Activated CD8-positive, alpha-beta memory T cell treated with anti-CD3 and anti-CD28 coated beads, Interleukin-2, amount 10 ng/mL, durations not matched to agents 7 days and 5 days (primary cell): ENCODE measurements around the gene TRPC1. TPM values are rescaled to one million over a fixed set of nuclear protein-coding genes. Genes with fewer than 3 reads are reported as not detected.

Source experiments
- ATAC-seq: fragments of 150-1000 bp; cut with Tn5 transposase; one replicate; pipeline ENCODE4 v1.10.0; 2021; ENCODE audit warnings: moderate library complexity
- CTCF ChIA-PET: fragments of 350-600 bp; sonication (Branson Sonifier 250); formaldehyde crosslinking; loops from one replicate; lab custom pipeline; 2021; ENCODE audit warnings: antibody characterized with exemption; lab: Charles Lee
- DNase-seq: peaks from one replicate; pipeline ENCODE4 v3.0.0-alpha.2; 2020
- H3K27ac Mint-ChIP-seq: one replicate; pipeline ENCODE4 v1.8.0; 2021; ENCODE audit warnings: mild to moderate bottlenecking, mixed read lengths
- H3K27me3 Mint-ChIP-seq: one replicate; pipeline ENCODE4 v1.8.0; 2021; ENCODE audit warnings: mixed read lengths
- H3K36me3 Mint-ChIP-seq: one replicate; pipeline ENCODE4 v1.8.0; 2021; ENCODE audit warnings: mild to moderate bottlenecking, mixed read lengths
- H3K4me1 Mint-ChIP-seq: one replicate; pipeline ENCODE4 v1.8.0; 2021; ENCODE audit warnings: mixed read lengths
- H3K4me3 Mint-ChIP-seq: one replicate; pipeline ENCODE4 v1.8.0; 2021; ENCODE audit warnings: mild to moderate bottlenecking, moderate library complexity, mixed read lengths
- H3K9me3 Mint-ChIP-seq: one replicate; pipeline ENCODE4 v1.8.0; 2022; ENCODE audit warnings: low read depth, mixed read lengths
- total RNA-seq, 2 experiments: library from RNA; stranded (reverse); gene quantifications; one replicate each; pipeline ENCODE4 v1.2.3, GENCODE V29; 2021

The TRPC1 gene
- total RNA-seq, 2 experiments from 2014 or later, result 2.1 to 2.9 TPM

DNA sequence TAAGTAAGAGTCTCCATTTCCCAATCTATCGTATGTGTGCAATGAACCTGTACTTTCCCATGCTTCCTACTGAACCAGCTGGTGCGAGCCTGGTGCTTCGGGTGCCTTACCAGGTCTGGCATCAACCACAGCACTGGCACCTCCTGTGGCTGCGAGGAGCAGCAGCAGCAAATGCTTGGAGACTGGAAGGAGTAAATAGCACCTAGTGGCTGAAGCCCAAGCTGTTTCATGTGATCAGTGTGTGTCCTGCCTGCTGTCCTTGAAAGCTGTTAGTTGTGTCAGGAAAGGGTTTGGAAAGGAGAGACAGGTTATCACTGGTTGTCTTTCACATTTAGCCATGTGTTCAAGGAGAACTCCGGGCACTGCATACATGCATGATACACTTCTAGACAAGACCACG lies 133.2 kb downstream of the TRPC1 start:
- Mint-ChIP-seq H3K4me3 (no peak overlapping the region), H3K9me3 (no peaks in the 10 kb centered on the region), H3K36me3 (no peaks in the 10 kb centered on the region), H3K27me3 (peaks cover 38% of the 10 kb centered on the region), H3K4me1 (no peaks in the 10 kb centered on the region), H3K27ac (no peak overlapping the region)
- ATAC-seq (no peak), DNase-seq (no peak)
- CTCF ChIA-PET, result no interaction called here

Other genes starting within 250 kb of the TRPC1 start
- gene ATR, start 145.3 kb upstream of the TRPC1 start, total RNA-seq, result 10 to 100 TPM; 34.9 to 40.0 TPM
- gene PLS1, start 127.6 kb upstream of the TRPC1 start, total RNA-seq, result 1 to 10 TPM; 4.2 to 4.5 TPM
- gene PCOLCE2, start 165.0 kb downstream of the TRPC1 start, total RNA-seq, result not detected
- not detected for gene PAQR9, start 239.6 kb downstream of the TRPC1 start, total RNA-seq